GM12878 (cell line): ENCODE data around the gene CFAP107.

Source experiments
- CREM ChIP-seq: IDR thresholded peaks from 2 replicates; pipeline ENCODE4 v1.6.1; 2014; ENCODE audit warnings: antibody characterized with exemption, low read depth
- CTCF ChIP-seq, 3 experiments: IDR thresholded peaks in 2 of 3; conservative IDR thresholded peaks in 1 of 3; 2 replicates each; pipeline ENCODE4 v1.5.1; 2011; ENCODE audit warnings: low read depth in 3 of 3, low read length in 3 of 3, mild to moderate bottlenecking in 3 of 3, control low read depth in 2 of 3, moderate library complexity in 2 of 3, inconsistent platforms in 1 of 3, mixed read lengths in 1 of 3; ENCODE audit not compliant: control insufficient read depth in 2 of 3, insufficient read depth in 1 of 3; ENCODE audit errors: extremely low read depth in 1 of 3
- EP300 ChIP-seq, 2 experiments: fragments of 150-350 bp in 1 of 2; IDR thresholded peaks; 2 replicates each; pipeline ENCODE4 v1.6.1; 2011 to 2012; ENCODE audit warnings: low read depth in 2 of 2, low read length in 2 of 2, borderline replicate concordance in 1 of 2, improper control_type of control experiment in 1 of 2, inconsistent platforms in 1 of 2; ENCODE audit not compliant: control insufficient read depth in 1 of 2
- ESRRA ChIP-seq: IDR thresholded peaks from 2 replicates; pipeline ENCODE4 v1.6.1; 2012; ENCODE audit warnings: mild to moderate bottlenecking, low read length, improper control_type of control experiment
- EZH2 ChIP-seq: IDR thresholded peaks from 2 replicates; pipeline ENCODE4 v1.6.1; 2012; ENCODE audit warnings: low read depth, mild to moderate bottlenecking, control low read depth, inconsistent platforms, low read length, borderline replicate concordance; ENCODE audit not compliant: control insufficient read depth
- HDAC6 ChIP-seq: fragments of 200-600 bp; sonication (generic); IDR thresholded peaks from one replicate; pipeline ENCODE4 v1.8.0; 2017; ENCODE audit warnings: antibody characterized with exemption; ENCODE audit not compliant: unreplicated experiment
- NFIC ChIP-seq: IDR thresholded peaks from 2 replicates; pipeline ENCODE4 v1.6.1; 2012; ENCODE audit warnings: low read depth, mild to moderate bottlenecking, inconsistent platforms, low read length, moderate library complexity
- POLR2AphosphoS5 ChIP-seq: IDR thresholded peaks from 2 replicates; pipeline ENCODE4 v1.6.1; 2011; ENCODE audit warnings: mild to moderate bottlenecking, low read length, inconsistent platforms
- STAT3 ChIP-seq: IDR thresholded peaks from 2 replicates; pipeline ENCODE4 v1.6.1; 2011; ENCODE audit warnings: low read depth, low read length, improper control_type of control experiment
- TAF1 ChIP-seq: IDR thresholded peaks from 2 replicates; pipeline ENCODE4 v1.6.1; 2011; ENCODE audit warnings: mild to moderate bottlenecking, low read depth, low read length, borderline replicate concordance
- TCF12 ChIP-seq: IDR thresholded peaks from 2 replicates; pipeline ENCODE4 v1.6.1; 2011; ENCODE audit warnings: low read depth, mild to moderate bottlenecking, low read length
- YY1 ChIP-seq: IDR thresholded peaks from 2 replicates; pipeline ENCODE4 v1.6.1; 2011; ENCODE audit warnings: low read depth, mild to moderate bottlenecking, low read length
- ZNF384 ChIP-seq: IDR thresholded peaks from 2 replicates; pipeline ENCODE4 v1.6.1; 2012; ENCODE audit warnings: low read depth, mild to moderate bottlenecking, low read length, improper control_type of control experiment, borderline replicate concordance
- TF ChIP-seq, protein P1 (sequence below): IDR thresholded peaks from 2 replicates; pipeline ENCODE4 v1.6.1; 2012; ENCODE audit warnings: low read depth, low read length, improper control_type of control experiment

GRCh38 chr1:12799730-12800129, 53.7 kb downstream of the CFAP107 start:
- no peak for TF ChIP-seq HDAC6
- TF ChIP-seq EZH2 = no peak
- TF ChIP-seq TAF1 = no peak
- no peak for TF ChIP-seq EP300 (IDR thresholded peaks at IDR 0.05; ENCODE audit: borderline replicate concordance in 1 of 2, control insufficient read depth in 1 of 2, low read depth in 2 of 2, low read length in 2 of 2)
- TF ChIP-seq CTCF (IDR thresholded peaks at IDR 0.05 in 2 of 3, conservative IDR thresholded peaks at IDR 0.05 in 1 of 3; ENCODE audit: control insufficient read depth in 2 of 3, extremely low read depth in 1 of 3, insufficient read depth in 1 of 3, low read depth in 3 of 3, low read length in 3 of 3) = no peak
- TF ChIP-seq NFIC = no peak
- TF ChIP-seq CREM = no peak
- no peak for TF ChIP-seq STAT3
- no peak for TF ChIP-seq YY1
- TF ChIP-seq, protein P1, sequence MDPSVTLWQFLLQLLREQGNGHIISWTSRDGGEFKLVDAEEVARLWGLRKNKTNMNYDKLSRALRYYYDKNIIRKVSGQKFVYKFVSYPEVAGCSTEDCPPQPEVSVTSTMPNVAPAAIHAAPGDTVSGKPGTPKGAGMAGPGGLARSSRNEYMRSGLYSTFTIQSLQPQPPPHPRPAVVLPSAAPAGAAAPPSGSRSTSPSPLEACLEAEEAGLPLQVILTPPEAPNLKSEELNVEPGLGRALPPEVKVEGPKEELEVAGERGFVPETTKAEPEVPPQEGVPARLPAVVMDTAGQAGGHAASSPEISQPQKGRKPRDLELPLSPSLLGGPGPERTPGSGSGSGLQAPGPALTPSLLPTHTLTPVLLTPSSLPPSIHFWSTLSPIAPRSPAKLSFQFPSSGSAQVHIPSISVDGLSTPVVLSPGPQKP = no peak
- TF ChIP-seq TCF12 = no peak
- TF ChIP-seq ZNF384 = no peak
- no peak for TF ChIP-seq POLR2AphosphoS5
- no peak for TF ChIP-seq ESRRA
